ENCODE measurements around the gene FLRT2. TPM values are rescaled to one million over a fixed set of nuclear protein-coding genes. Genes with fewer than 3 reads are reported as not detected.
A peak's percentile ranks its signal among the peaks of the same experiment; 100 is the strongest.

FLRT2 gene
- total RNA-seq, 1 experiment from 2014 or later: 0.07 TPM

DNA sequence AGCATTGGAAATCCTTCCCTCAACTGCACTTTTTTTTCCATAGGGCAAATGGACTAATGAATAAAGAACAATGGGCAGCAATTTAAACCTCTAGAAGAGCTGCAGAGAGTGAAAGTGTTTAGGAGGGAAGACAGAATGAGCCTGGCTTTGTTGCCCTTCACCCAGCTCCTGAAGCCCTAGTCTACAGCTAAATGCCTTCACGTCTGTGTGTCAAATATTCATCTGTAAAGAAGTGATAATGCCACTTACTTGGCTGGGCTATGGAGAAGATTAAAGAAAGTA, 45.6 kb downstream of the FLRT2 start:
- no peaks in the 10 kb centered on the region for H3K27me3 ChIP-seq (ENCODE audit: low read length)
- no peaks in the 10 kb centered on the region for H3K36me3 ChIP-seq (ENCODE audit: low read depth, low read length)
- H2AFZ ChIP-seq (ENCODE audit: low read length): no peak overlapping the region
- no peak overlapping the region for H3K27ac ChIP-seq (ENCODE audit: low read length)
- H3K4me3 ChIP-seq (ENCODE audit: low read length): no peak overlapping the region
- peaks cover 11% of the 10 kb centered on the region for H3K4me1 ChIP-seq (ENCODE audit: insufficient read depth, low read length)
- no peak for TF ChIP-seq EZH2phosphoT487 (IDR thresholded peaks at IDR 0.05; ENCODE audit: borderline replicate concordance, low read length)
- no peak for TF ChIP-seq EZH2 (IDR thresholded peaks at IDR 0.05; ENCODE audit: low read length, unreplicated experiment)
- no peak for TF ChIP-seq CTCF (conservative IDR thresholded peaks at IDR 0.05; ENCODE audit: low read depth, low read length)
- no TSS peak for BruUV-seq (replicated peaks)
- CTCF ChIA-PET: no interaction called here
- no peaks in the 10 kb centered on the region for H3K79me2 ChIP-seq (ENCODE audit: low read length)
- POLR2A ChIA-PET (ENCODE audit: unreplicated experiment): no interaction called here
- intact Hi-C loops (cut with micrococcal nuclease): no loop called here
- DNase-seq: no peak
- H3K9ac ChIP-seq (ENCODE audit: low read length): no peak overlapping the region
- H3K9me3 ChIP-seq (ENCODE audit: low read length): no peaks in the 10 kb centered on the region
- no peak for ATAC-seq
- no peak overlapping the region for H3K4me2 ChIP-seq (ENCODE audit: low read length)
- H3K9me2 ChIP-seq (replicated peaks; ENCODE audit: low read length): no peaks in the 10 kb centered on the region
- no peaks in the 10 kb centered on the region for H3F3A ChIP-seq (ENCODE audit: low read length, unreplicated experiment)
- no peaks in the 10 kb centered on the region for H4K20me1 ChIP-seq (ENCODE audit: low read length)

DNA sequence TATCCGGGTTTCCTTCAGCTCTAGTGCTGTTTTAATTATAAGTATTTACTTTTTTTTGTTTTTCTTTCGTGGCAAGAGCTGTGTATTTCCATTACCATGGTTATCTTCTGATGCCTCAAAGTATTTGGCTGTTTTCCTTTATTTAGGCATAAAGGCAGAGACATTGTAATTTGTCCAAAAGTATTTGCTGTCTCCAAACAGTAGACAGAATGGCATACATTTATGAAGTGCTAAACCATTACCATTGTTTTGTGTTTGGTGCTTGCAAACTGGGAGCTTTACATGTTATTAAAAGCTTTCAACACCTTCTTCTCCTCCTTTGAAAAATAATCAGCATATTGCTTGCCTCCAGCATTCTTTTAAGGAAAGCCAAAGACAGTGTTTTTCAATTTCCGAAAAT, 46.3 kb downstream of the FLRT2 start:
- Histone ChIP-seq H3K9me3 (ENCODE audit: low read length) (no peaks in the 10 kb centered on the region), H2AFZ (ENCODE audit: low read length) (no peak overlapping the region), H3K79me2 (ENCODE audit: low read length) (no peaks in the 10 kb centered on the region), H3K4me1 (ENCODE audit: insufficient read depth, low read length) (peaks cover 11% of the 10 kb centered on the region), H3K4me2 (ENCODE audit: low read length) (0 out of 2 replicates have a peak overlapping the region, but pooled peaks have one; percentile 26), H3K27ac (ENCODE audit: low read length) (no peak overlapping the region), H3K9ac (ENCODE audit: low read length) (no peak overlapping the region), H3K4me3 (ENCODE audit: low read length) (no peak overlapping the region), H3K36me3 (ENCODE audit: low read depth, low read length) (no peaks in the 10 kb centered on the region), H3K27me3 (ENCODE audit: low read length) (no peaks in the 10 kb centered on the region), H3F3A (ENCODE audit: low read length, unreplicated experiment) (no peaks in the 10 kb centered on the region), H4K20me1 (ENCODE audit: low read length) (no peaks in the 10 kb centered on the region), H3K9me2 (replicated peaks; ENCODE audit: low read length) (no peaks in the 10 kb centered on the region)
- intact Hi-C loops (cut with micrococcal nuclease): no loop called here
- POLR2A ChIA-PET (ENCODE audit: unreplicated experiment): no interaction called here
- TF ChIP-seq CTCF (conservative IDR thresholded peaks at IDR 0.05; ENCODE audit: low read depth, low read length) (no peak), EZH2phosphoT487 (IDR thresholded peaks at IDR 0.05; ENCODE audit: borderline replicate concordance, low read length) (no peak), EZH2 (IDR thresholded peaks at IDR 0.05; ENCODE audit: low read length, unreplicated experiment) (no peak)
- BruUV-seq (replicated peaks): no TSS peak
- no peak for DNase-seq
- no peak for ATAC-seq
- CTCF ChIA-PET: no interaction called here

DNA sequence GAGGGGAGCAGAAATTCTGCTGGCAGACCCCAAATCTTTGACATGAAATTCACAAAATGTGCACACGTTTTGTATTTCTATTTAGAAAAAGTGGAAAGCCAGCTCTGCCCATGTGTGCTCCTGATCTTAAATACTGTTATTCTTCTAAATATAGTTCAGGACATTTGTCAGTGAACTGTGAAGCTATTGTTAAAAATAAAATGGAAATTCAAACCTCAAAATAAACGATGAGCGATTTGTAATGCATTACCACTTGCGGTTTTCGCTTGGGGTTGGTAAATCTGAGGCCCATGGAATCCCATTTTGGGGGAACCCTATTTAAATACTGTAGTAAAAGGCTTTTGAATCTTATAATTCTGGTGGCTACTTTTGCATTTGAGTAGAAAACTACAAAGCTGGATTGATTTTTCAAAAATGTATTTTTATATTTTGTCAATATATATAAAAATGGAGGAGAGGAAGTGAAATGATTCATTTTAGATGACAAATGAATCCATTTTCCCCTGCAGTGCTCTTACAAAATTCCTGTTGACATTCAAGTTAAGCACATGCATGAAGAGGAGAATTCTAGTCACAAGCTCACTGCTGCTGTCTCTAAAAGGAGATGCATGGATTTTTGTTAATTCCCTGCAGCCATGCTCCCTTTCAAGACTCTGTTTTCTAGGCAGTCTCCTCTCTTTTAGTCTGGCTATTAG, 47.1 kb downstream of the FLRT2 start:
- no peak for ATAC-seq
- peak overlapping the region; percentile 44 for H3K27ac ChIP-seq (ENCODE audit: low read length)
- no peak overlapping the region; the same call in 1 of the 2 replicates for H2AFZ ChIP-seq (ENCODE audit: low read length)
- no peak overlapping the region for H3K9ac ChIP-seq (ENCODE audit: low read length)
- no peak overlapping the region for H3K4me3 ChIP-seq (ENCODE audit: low read length)
- peaks cover 11% of the 10 kb centered on the region for H3K4me1 ChIP-seq (ENCODE audit: insufficient read depth, low read length)
- BruUV-seq (replicated peaks): no TSS peak
- no peaks in the 10 kb centered on the region for H3K27me3 ChIP-seq (ENCODE audit: low read length)
- DNase-seq: peak; percentile 51
- H3F3A ChIP-seq (ENCODE audit: low read length, unreplicated experiment): no peaks in the 10 kb centered on the region
- no peaks in the 10 kb centered on the region for H3K79me2 ChIP-seq (ENCODE audit: low read length)
- H3K9me2 ChIP-seq (replicated peaks; ENCODE audit: low read length): no peaks in the 10 kb centered on the region
- POLR2A ChIA-PET (ENCODE audit: unreplicated experiment): no interaction called here
- TF ChIP-seq CTCF (conservative IDR thresholded peaks at IDR 0.05; ENCODE audit: low read depth, low read length) (no peak), EZH2phosphoT487 (IDR thresholded peaks at IDR 0.05; ENCODE audit: borderline replicate concordance, low read length) (no peak), EZH2 (IDR thresholded peaks at IDR 0.05; ENCODE audit: low read length, unreplicated experiment) (no peak)
- peak overlapping the region; percentile 37; the same call in 1 of the 2 replicates for H3K4me2 ChIP-seq (ENCODE audit: low read length)
- intact Hi-C loops (cut with micrococcal nuclease): no loop called here
- no peaks in the 10 kb centered on the region for H4K20me1 ChIP-seq (ENCODE audit: low read length)
- H3K9me3 ChIP-seq (ENCODE audit: low read length): no peaks in the 10 kb centered on the region
- CTCF ChIA-PET: no interaction called here
- no peaks in the 10 kb centered on the region for H3K36me3 ChIP-seq (ENCODE audit: low read depth, low read length)

All from PC-3 (cell line).